Nephron (organoid): ENCODE measurements around the gene TRAF4.

Source experiments
- H3K27ac Mint-ChIP-seq, 3 experiments: 2 replicates each; pipeline ENCODE4 v1.8.0; 2020; ENCODE audit warnings: mixed read lengths in 3 of 3, mild to moderate bottlenecking in 2 of 3, moderate library complexity in 1 of 3
- H3K27me3 Mint-ChIP-seq: 2 replicates; pipeline ENCODE4 v1.8.0; 2021; ENCODE audit warnings: low read depth, mild to moderate bottlenecking, moderate library complexity, mixed read lengths
- H3K36me3 Mint-ChIP-seq: 2 replicates; pipeline ENCODE4 v1.8.0; 2020; ENCODE audit warnings: low read depth, mixed read lengths
- H3K4me1 Mint-ChIP-seq: 2 replicates; pipeline ENCODE4 v1.8.0; 2020; ENCODE audit warnings: mixed read lengths
- H3K4me3 Mint-ChIP-seq, 3 experiments: 2 replicates each; pipeline ENCODE4 v1.8.0; 2020; ENCODE audit warnings: mild to moderate bottlenecking in 3 of 3, mixed read lengths in 3 of 3, moderate library complexity in 2 of 3
- H3K9me3 Mint-ChIP-seq: 2 replicates; pipeline ENCODE4 v1.8.0; 2020; ENCODE audit warnings: mixed read lengths
- CTCF ChIP-seq, 3 experiments: fragments of 200-600 bp; sonication (generic); IDR thresholded peaks; one replicate each; pipeline ENCODE4 v1.5.0; 2021; ENCODE audit warnings: antibody characterized with exemption in 3 of 3; ENCODE audit not compliant: unreplicated experiment in 3 of 3

TRAF4 gene

GRCh38 chr17:28747801-28748750, 4.3 kb downstream of the TRAF4 start:
- peak overlapping the region; percentile 46 to 95 (median 86) for H3K27ac Mint-ChIP-seq
- peaks cover 34% of the 10 kb centered on the region for H3K4me1 Mint-ChIP-seq
- TF ChIP-seq CTCF (IDR thresholded peaks at IDR 0.05; ENCODE audit: unreplicated experiment in 3 of 3), result no peak
- peak overlapping the region; percentile 21 to 41 (median 32) for H3K4me3 Mint-ChIP-seq
- no peaks in the 10 kb centered on the region for H3K27me3 Mint-ChIP-seq
- no peaks in the 10 kb centered on the region for H3K9me3 Mint-ChIP-seq
- peaks cover 40% of the 10 kb centered on the region for H3K36me3 Mint-ChIP-seq

GRCh38 chr17:28748852-28749515, 5.2 kb downstream of the TRAF4 start:
- no peaks in the 10 kb centered on the region for H3K27me3 Mint-ChIP-seq
- H3K27ac Mint-ChIP-seq, result peak overlapping the region; percentile 39 to 95 (median 86)
- no peaks in the 10 kb centered on the region for H3K9me3 Mint-ChIP-seq
- peak overlapping the region in 2 of 3 experiments; percentile 10 to 44 for H3K4me3 Mint-ChIP-seq
- TF ChIP-seq CTCF (IDR thresholded peaks at IDR 0.05; ENCODE audit: unreplicated experiment in 3 of 3), result no peak
- peaks cover 34% of the 10 kb centered on the region for H3K4me1 Mint-ChIP-seq
- peaks cover 40% of the 10 kb centered on the region for H3K36me3 Mint-ChIP-seq

- Mint-ChIP-seq H3K9me3 (no peaks in the 10 kb centered on the region), H3K4me3 (peak overlapping the region in 2 of 3 experiments; percentile 51), H3K4me1 (peaks cover 34% of the 10 kb centered on the region), H3K36me3 (peaks cover 40% of the 10 kb centered on the region), H3K27ac (peak overlapping the region; percentile 73 to 90 (median 86)), H3K27me3 (no peaks in the 10 kb centered on the region)
- TF ChIP-seq CTCF (IDR thresholded peaks at IDR 0.05; ENCODE audit: unreplicated experiment in 3 of 3), result no peak
These were observed 5.8 kb downstream of the TRAF4 start for GRCh38 chr17:28749516-28750177.

GRCh38 chr17:28750178-28751047, 6.6 kb downstream of the TRAF4 start:
- Mint-ChIP-seq H3K27me3 (no peaks in the 10 kb centered on the region), H3K4me3 (peak overlapping the region in 2 of 3 experiments; percentile 51), H3K9me3 (no peaks in the 10 kb centered on the region), H3K4me1 (peaks cover 34% of the 10 kb centered on the region), H3K27ac (peak overlapping the region; percentile 73 to 90 (median 81)), H3K36me3 (peaks cover 40% of the 10 kb centered on the region)
- TF ChIP-seq CTCF (IDR thresholded peaks at IDR 0.05; ENCODE audit: unreplicated experiment in 3 of 3), result peak; percentile 99 to 100 (median 100)
